GM23338 (cell line): ENCODE results near the gene PCBP2.

Experiments
- CTCF ChIP-seq, 2 experiments: fragments of 200-600 bp in 1 of 2; sonication (generic) in 1 of 2; conservative IDR thresholded peaks; 2 replicates each; pipeline versions ENCODE4 v1.5.1 to v1.6.1; 2016 to 2017; ENCODE audit warnings: antibody characterized with exemption in 2 of 2, low read depth in 2 of 2, mild to moderate bottlenecking in 2 of 2, moderate library complexity in 1 of 2
- ETS1 ChIP-seq: IDR thresholded peaks from 2 replicates; pipeline ENCODE4 v1.6.1; 2016; ENCODE audit warnings: antibody characterized with exemption
- EZH2 ChIP-seq: fragments of 200-600 bp; sonication (generic); IDR thresholded peaks from one replicate; pipeline ENCODE4 v1.8.0; 2017; ENCODE audit warnings: antibody characterized with exemption, mild to moderate bottlenecking, low read depth; ENCODE audit not compliant: unreplicated experiment
- EZH2phosphoT487 ChIP-seq: fragments of 200-600 bp; sonication (generic); IDR thresholded peaks from one replicate; pipeline ENCODE4 v1.8.1; 2018; ENCODE audit warnings: antibody characterized with exemption; ENCODE audit not compliant: unreplicated experiment
- POLR2AphosphoS5 ChIP-seq: IDR thresholded peaks from 2 replicates; pipeline ENCODE4 v1.6.1; 2016; ENCODE audit warnings: antibody characterized with exemption, low read depth
- REST ChIP-seq: IDR thresholded peaks from one replicate; pipeline ENCODE4 v1.6.1; 2018; ENCODE audit warnings: antibody characterized with exemption; ENCODE audit not compliant: unreplicated experiment

- TF ChIP-seq CTCF (conservative IDR thresholded peaks at IDR 0.05; ENCODE audit: low read depth in 2 of 2) (no peak), EZH2phosphoT487 (no peak), EZH2 (no peak), POLR2AphosphoS5 (no peak), REST (no peak), ETS1 (no peak)
These were observed 55.6 kb downstream of the PCBP2 start for GRCh38 chr12:53507603-53507885.
